ENCODE data around the gene TCHP.
"Not testable (repeated sequence)": the region's sequence is repeated elsewhere in the genome, so short reads cannot be mapped to it uniquely, and the experiment has no call there.

The TCHP gene

DNA sequence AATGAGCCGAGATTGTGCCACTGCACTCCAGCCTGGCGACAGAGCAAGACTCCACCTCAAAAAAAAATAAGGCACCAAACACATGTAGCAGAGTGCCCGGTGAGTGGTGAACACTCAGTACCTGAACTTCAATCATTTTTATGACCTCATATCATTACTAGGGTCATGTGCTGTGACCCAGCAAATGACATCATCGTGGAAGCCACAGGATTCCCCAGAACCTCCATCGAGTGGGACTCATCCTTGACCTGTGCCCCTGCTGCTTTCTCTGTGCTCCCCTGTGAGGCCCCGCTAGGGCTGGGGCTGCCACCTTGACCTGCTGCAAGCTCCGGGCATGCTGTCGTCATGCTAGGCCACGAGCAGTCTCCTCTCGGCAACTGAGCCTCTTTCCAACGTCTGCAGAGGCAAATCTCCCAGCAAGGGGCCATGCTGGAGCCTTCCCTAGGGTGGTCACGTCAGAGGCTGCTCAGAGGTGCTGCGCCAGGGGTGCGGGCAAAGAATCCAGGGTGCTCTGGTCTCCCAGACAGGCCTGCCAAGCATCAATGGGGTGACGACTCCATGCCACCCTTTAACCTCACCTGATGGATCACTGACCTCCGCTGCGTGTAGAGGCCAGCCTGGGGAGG, 38.3 kb upstream of the TCHP start:
- Histone ChIP-seq H3K36me3 (no peaks in the 10 kb centered on the region), H3K4me1 (no peaks in the 10 kb centered on the region), H3K9me3 (no peaks in the 10 kb centered on the region; the same call in 1 of the 2 replicates), H3K4me3 (ENCODE audit: low read depth, low read length) (no peak overlapping the region), H3K27me3 (no peaks in the 10 kb centered on the region)
- TF ChIP-seq CTCF (IDR thresholded peaks at IDR 0.05; ENCODE audit: low read depth, low read length): no peak
- DNase-seq: no peak

DNA sequence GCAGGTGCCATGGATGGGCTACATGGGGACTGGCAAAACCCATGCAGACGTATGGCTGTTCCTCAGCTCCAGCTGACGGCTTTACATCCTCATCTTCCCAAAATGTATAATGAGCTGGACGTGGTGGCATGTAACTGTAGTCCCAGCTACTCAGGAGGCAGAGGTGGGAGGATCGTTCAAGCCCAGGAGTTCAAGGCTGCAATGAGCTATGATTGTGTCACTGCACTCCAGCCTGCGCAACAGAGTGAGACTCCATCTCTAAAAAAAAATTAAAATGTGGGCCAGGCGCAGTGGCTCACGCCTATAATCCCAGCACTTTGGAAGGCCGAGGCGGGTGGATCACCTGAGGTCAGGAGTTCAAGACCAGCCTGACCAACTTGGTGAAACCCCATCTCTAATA, 37.6 kb upstream of the TCHP start:
- not testable (repeated sequence) for H3K4me1 ChIP-seq; H3K9me3 ChIP-seq; H3K4me3 ChIP-seq (ENCODE audit: low read depth, low read length); H3K36me3 ChIP-seq; H3K27me3 ChIP-seq; DNase-seq

GRCh38 chr12:109863847-109864712, 36.0 kb upstream of the TCHP start:
- DNase-seq: no peak

DNA sequence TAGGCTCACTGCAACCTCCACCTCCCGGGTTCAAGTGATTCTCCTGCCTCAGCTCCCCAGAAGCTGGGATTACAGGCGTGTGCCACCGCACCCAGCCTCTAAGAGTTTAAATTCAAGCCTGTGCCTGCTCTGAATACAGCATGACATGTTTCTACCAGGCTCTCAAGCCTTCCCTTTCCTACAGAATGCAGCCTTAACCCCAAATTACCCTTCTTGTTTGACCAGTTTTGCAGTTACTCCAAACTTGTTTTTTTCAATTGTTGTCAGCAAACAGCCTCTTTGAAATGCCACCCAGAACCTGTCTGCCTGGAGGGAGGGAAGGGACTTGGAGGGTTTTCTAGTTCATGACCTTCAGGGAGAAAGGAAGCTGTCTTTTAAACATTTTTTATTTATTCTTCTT, 35.2 kb upstream of the TCHP start:
- H3K27me3 ChIP-seq: no peaks in the 10 kb centered on the region
- no peaks in the 10 kb centered on the region for H3K4me1 ChIP-seq
- TF ChIP-seq CTCF (IDR thresholded peaks at IDR 0.05; ENCODE audit: low read depth, low read length): no peak
- H3K9me3 ChIP-seq: no peaks in the 10 kb centered on the region; the same call in 1 of the 2 replicates
- H3K36me3 ChIP-seq: no peaks in the 10 kb centered on the region
- no peak for DNase-seq
- H3K4me3 ChIP-seq (ENCODE audit: low read depth, low read length): no peak overlapping the region

More at GRCh38 chr12:109863847-109864712, 36.0 kb upstream of the TCHP start:
- no peaks in the 10 kb centered on the region; the same call in 1 of the 2 replicates for H3K9me3 ChIP-seq
- no peaks in the 10 kb centered on the region for H3K4me1 ChIP-seq
- no peaks in the 10 kb centered on the region for H3K36me3 ChIP-seq
- no peaks in the 10 kb centered on the region for H3K27me3 ChIP-seq
- no peak overlapping the region for H3K4me3 ChIP-seq (ENCODE audit: low read depth, low read length)
- no peak for TF ChIP-seq CTCF (IDR thresholded peaks at IDR 0.05; ENCODE audit: low read depth, low read length)

GRCh38 chr12:109868182-109869051, 31.7 kb upstream of the TCHP start:
- no peak for DNase-seq
- H3K27me3 ChIP-seq: no peaks in the 10 kb centered on the region
- TF ChIP-seq CTCF (IDR thresholded peaks at IDR 0.05; ENCODE audit: low read depth, low read length): no peak
- no peaks in the 10 kb centered on the region; the same call in 1 of the 2 replicates for H3K36me3 ChIP-seq
- peaks cover 4% of the 10 kb centered on the region; the same call in 1 of the 2 replicates for H3K4me1 ChIP-seq
- H3K4me3 ChIP-seq (ENCODE audit: low read depth, low read length): no peak overlapping the region
- H3K9me3 ChIP-seq: no peaks in the 10 kb centered on the region; the same call in 1 of the 2 replicates

GRCh38 chr12:109870648-109871047, 29.4 kb upstream of the TCHP start:
- DNase-seq: no peak

More at GRCh38 chr12:109870648-109871047, 29.4 kb upstream of the TCHP start:
- Histone ChIP-seq H3K4me3 (ENCODE audit: low read depth, low read length) (no peak overlapping the region), H3K9me3 (no peaks in the 10 kb centered on the region; the same call in 1 of the 2 replicates), H3K36me3 (no peaks in the 10 kb centered on the region; the same call in 1 of the 2 replicates), H3K4me1 (peaks cover 4% of the 10 kb centered on the region; the same call in 1 of the 2 replicates), H3K27me3 (no peaks in the 10 kb centered on the region)
- TF ChIP-seq CTCF (IDR thresholded peaks at IDR 0.05; ENCODE audit: low read depth, low read length): no peak
